Spleen (tissue), 11 donors: ENCODE measurements around the gene SLFNL1. TPM values are rescaled to one million over a fixed set of nuclear protein-coding genes. Genes with fewer than 3 reads are reported as not detected.

Experiments used
- DNase-seq: peaks from one replicate; pipeline ENCODE4 v3.0.0-alpha.2; 2020
- H3K27ac ChIP-seq, 8 donors: fragments of 200-600 bp; sonication (generic) in 7 of 8; 1 replicate in 4 of 8; 2 replicates in 4 of 8; pipeline versions ENCODE4 v1.5.0 to v1.8.0; 2016 to 2021; ENCODE audit warnings: inconsistent platforms in 4 of 8, mild to moderate bottlenecking in 4 of 8, moderate library complexity in 1 of 8
- H3K27me3 ChIP-seq, 7 donors: fragments of 200-600 bp; sonication (generic) in 6 of 7; replicated peaks in 1 of 7; 1 replicate in 4 of 7; 2 replicates in 3 of 7; pipeline versions ENCODE4 v1.5.0 to v1.8.0; 2016 to 2021; ENCODE audit warnings: inconsistent platforms in 3 of 7, mild to moderate bottlenecking in 1 of 7
- H3K36me3 ChIP-seq, 6 donors: fragments of 200-600 bp; sonication (generic) in 5 of 6; 1 replicate in 4 of 6; 2 replicates in 2 of 6; pipeline versions ENCODE4 v1.5.0 to v1.8.0; 2016 to 2021; ENCODE audit warnings: inconsistent platforms in 2 of 6
- H3K4me1 ChIP-seq, 6 donors: fragments of 200-600 bp; sonication (generic) in 5 of 6; 1 replicate in 3 of 6; 2 replicates in 3 of 6; pipeline versions ENCODE4 v1.5.0 to v1.8.0; 2016 to 2021; ENCODE audit warnings: inconsistent platforms in 3 of 6
- H3K4me3 ChIP-seq, 8 donors: fragments of 200-600 bp; sonication (generic) in 7 of 8; 1 replicate in 4 of 8; 2 replicates in 4 of 8; pipeline versions ENCODE4 v1.5.0 to v1.8.0; 2016 to 2021; ENCODE audit warnings: inconsistent platforms in 4 of 8, mild to moderate bottlenecking in 4 of 8, moderate library complexity in 2 of 8
- H3K9me3 ChIP-seq, 8 donors: fragments of 200-600 bp; sonication (generic) in 7 of 8; 1 replicate in 4 of 8; 2 replicates in 4 of 8; pipeline versions ENCODE4 v1.5.0 to v1.8.0; 2016 to 2021; ENCODE audit warnings: inconsistent platforms in 4 of 8
- POLR2A ChIP-seq, 3 donors: fragments of 450-650 bp; IDR thresholded peaks; one replicate each; pipeline ENCODE4 v1.5.1; 2017; ENCODE audit warnings: antibody characterized with exemption in 3 of 3, mild to moderate bottlenecking in 1 of 3
- POLR2AphosphoS5 ChIP-seq, 3 donors: sonication (generic); formaldehyde crosslinking; IDR thresholded peaks; one replicate each; pipeline ENCODE4 v1.5.1; 2017; ENCODE audit warnings: antibody characterized with exemption in 3 of 3
- WGBS, 5 donors: extraction: QIAGEN DNeasy Blood & Tissue Kit in 3 of 5; methylation state at CpG; one replicate each; pipeline versions ENCODE4 v1.1.5 to v1.1.7; 2013 to 2018; 5-methylcytosine and 5-hydroxymethylcytosine counted together
- intact Hi-C: fragments of 100-400 bp; cut with DNase I; formaldehyde crosslinking; loops from one replicate; pipeline ENCODE4 v1.15.0; 2023; ENCODE audit warnings: low total_unique reads
- polyA plus RNA-seq, 3 donors: library from polyadenylated mRNA; stranded (reverse); fragments of 200-250 nt; gene quantifications; one replicate each; pipeline ENCODE4 v1.2.1, GENCODE V29; 2013
- total RNA-seq, 7 donors: library from RNA; depleted of rRNA in 3 of 7; stranded (reverse); fragments of >200 nt in 3 of 7; fragmentation: NEBNext Ultra II Directional in 4 of 7; extraction: Animal tissue kit (Norgen Biotek cat#: 25700) in 4 of 7; gene quantifications; one replicate each; pipeline versions ENCODE4 v1.1.0 to v1.2.1, GENCODE V29; 2016 to 2021
- TF ChIP-seq, protein P1 (sequence below), 11 experiments: fragments of 200-600 bp in 7 of 11; fragments of 450-650 bp in 4 of 11; sonication (generic) in 4 of 11; IDR thresholded peaks in 8 of 11; conservative IDR thresholded peaks in 3 of 11; 1 replicate in 7 of 11; 2 replicates in 4 of 11; pipeline versions ENCODE4 v1.4.0 to v1.8.0; 2016 to 2021; ENCODE audit warnings: antibody characterized with exemption in 11 of 11, inconsistent platforms in 4 of 11, mild to moderate bottlenecking in 1 of 11
- donor health status: healthy with polysubstance abuse.
- donor health status: DM: no; HTN: no; CAD: no; lungs with moderate emphysema.
- donor health status: DM: no; HTN: no; CAD: no.
- donor health status: Bipolar disorder and iron deficiency.
- donor health status: healthy.
- donor health status: DM: no; HTN: no; CAD: no.
- donor health status: DM: yes; HTN: yes; CAD: no.

Gene SLFNL1
- total and polyA plus RNA-seq, 10 donors = 0.21 to 1.7 (median 0.59) TPM

DNA sequence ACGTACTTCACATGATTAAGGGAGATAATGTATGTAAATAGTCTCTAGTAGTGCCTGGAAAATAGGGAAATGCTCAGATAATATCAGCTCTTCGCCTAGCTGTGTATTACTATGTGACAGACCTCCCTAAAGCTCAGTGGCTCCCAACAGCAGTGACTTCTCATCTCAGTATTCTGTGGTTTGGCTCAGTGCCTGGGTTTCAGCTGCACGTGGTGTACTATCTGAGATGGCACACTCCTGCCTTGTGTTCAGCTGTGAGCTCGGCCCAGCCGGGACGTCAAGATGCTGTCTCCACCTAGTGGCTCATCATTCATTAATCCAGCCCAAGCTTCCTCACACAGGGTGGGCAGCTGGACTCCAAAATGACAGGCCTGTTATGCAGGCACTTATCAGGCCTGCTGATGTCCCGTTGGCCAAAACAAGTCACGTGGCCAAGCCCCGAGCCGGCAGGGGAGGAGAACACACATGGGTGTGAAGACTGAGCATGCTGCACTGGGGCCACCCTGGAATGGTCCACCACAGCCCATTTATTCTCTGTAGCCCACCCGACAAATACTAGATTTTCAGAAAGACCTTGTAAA lies 17.8 kb downstream of the SLFNL1 start:
- peak overlapping the region in 5 of 8 donors; percentile 29 to 65 (median 44) for H3K27ac ChIP-seq
- H3K4me1 ChIP-seq = peaks cover 3 to 25% (median 14%) of the 10 kb centered on the region in 6 donors
- H3K27me3 ChIP-seq = no peaks in the 10 kb centered on the region
- peaks cover 0 to 100% (median 59%) of the 10 kb centered on the region in 6 donors for H3K36me3 ChIP-seq
- WGBS, 5 donors = 21 to 37% (median 27%) methylated on average over 11 of the region's 11 CpGs
- H3K9me3 ChIP-seq = no peaks in the 10 kb centered on the region
- TF ChIP-seq POLR2A (IDR thresholded peaks at IDR 0.05) (no peak), POLR2AphosphoS5 (IDR thresholded peaks at IDR 0.05) (peak; percentile 45 to 85 (median 73))
- TF ChIP-seq, protein P1, sequence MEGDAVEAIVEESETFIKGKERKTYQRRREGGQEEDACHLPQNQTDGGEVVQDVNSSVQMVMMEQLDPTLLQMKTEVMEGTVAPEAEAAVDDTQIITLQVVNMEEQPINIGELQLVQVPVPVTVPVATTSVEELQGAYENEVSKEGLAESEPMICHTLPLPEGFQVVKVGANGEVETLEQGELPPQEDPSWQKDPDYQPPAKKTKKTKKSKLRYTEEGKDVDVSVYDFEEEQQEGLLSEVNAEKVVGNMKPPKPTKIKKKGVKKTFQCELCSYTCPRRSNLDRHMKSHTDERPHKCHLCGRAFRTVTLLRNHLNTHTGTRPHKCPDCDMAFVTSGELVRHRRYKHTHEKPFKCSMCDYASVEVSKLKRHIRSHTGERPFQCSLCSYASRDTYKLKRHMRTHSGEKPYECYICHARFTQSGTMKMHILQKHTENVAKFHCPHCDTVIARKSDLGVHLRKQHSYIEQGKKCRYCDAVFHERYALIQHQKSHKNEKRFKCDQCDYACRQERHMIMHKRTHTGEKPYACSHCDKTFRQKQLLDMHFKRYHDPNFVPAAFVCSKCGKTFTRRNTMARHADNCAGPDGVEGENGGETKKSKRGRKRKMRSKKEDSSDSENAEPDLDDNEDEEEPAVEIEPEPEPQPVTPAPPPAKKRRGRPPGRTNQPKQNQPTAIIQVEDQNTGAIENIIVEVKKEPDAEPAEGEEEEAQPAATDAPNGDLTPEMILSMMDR (IDR thresholded peaks at IDR 0.05 in 8 of 11, conservative IDR thresholded peaks at IDR 0.05 in 3 of 11) = peak in 10 of 11 experiments; percentile 37 to 66 (median 52)
- no peak overlapping the region for H3K4me3 ChIP-seq
- intact Hi-C loops = no loop called here
- peak; percentile 93 for DNase-seq

DNA sequence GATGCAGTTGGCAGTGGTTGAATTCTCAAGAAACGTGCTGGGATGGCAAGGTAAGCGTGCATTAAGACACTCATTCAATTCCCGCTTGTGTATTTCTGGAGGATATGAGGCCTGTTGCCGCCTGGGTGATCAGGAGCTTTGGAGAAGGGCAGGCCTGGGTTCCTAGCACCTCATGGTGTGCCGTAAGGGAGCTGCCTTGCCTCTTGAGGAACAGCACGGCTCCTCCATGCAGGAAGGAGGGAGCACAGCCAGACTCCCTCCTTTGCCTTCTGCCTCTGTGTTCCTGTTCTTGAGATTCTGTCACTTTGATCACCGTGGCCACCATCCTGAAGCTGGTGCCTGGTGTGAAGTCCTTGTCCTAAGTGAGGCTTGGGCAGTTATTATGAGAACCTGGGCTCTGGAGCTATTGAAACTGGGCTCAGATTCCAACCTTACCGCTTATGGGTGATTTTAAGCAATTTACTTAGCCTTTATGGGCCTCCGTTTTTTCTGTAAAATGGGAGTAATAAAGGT lies 18.3 kb downstream of the SLFNL1 start:
- no peak overlapping the region for H3K4me3 ChIP-seq
- TF ChIP-seq POLR2AphosphoS5 (IDR thresholded peaks at IDR 0.05) (no peak), POLR2A (IDR thresholded peaks at IDR 0.05) (no peak)
- TF ChIP-seq, protein P1 (IDR thresholded peaks at IDR 0.05 in 8 of 11, conservative IDR thresholded peaks at IDR 0.05 in 3 of 11) = no peak
- H3K36me3 ChIP-seq = peaks cover 0 to 100% (median 60%) of the 10 kb centered on the region in 6 donors
- H3K4me1 ChIP-seq = peaks cover 3 to 25% (median 14%) of the 10 kb centered on the region in 6 donors
- no peaks in the 10 kb centered on the region for H3K9me3 ChIP-seq
- 77 to 82% (median 79%) methylated on average over 9 of the region's 9 CpGs for WGBS, 5 donors
- H3K27me3 ChIP-seq = no peaks in the 10 kb centered on the region
- peak overlapping the region in 5 of 8 donors; percentile 29 to 65 (median 44) for H3K27ac ChIP-seq
- no peak for DNase-seq
- intact Hi-C loops = no loop called here

DNA sequence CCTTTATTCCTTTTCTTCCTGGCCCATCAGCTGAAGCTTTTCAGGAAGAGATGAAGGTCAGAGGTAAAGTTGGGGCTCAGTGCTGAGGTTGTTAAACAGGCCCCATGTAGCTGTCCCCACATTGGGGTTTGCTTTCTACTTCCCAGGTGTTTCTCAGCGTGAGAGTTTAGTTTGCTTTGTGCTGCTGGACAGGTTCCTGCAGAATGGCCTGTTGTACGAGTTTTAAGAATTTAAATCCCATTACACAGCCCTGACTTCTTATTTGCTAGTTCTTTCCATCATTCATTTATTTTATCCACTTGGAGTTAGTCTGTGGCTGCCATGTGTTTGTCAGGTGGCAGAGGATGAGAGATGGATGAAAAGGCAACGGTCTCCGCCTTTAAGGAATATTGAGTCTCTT lies 22.9 kb downstream of the SLFNL1 start:
- H3K27ac ChIP-seq = no peak overlapping the region
- 95 to 98% (median 96%) methylated on average over 4 of the region's 4 CpGs for WGBS, 5 donors
- H3K36me3 ChIP-seq = peaks cover 0 to 100% (median 64%) of the 10 kb centered on the region in 6 donors
- DNase-seq = no peak
- intact Hi-C loops = no loop called here
- no peaks in the 10 kb centered on the region for H3K9me3 ChIP-seq
- TF ChIP-seq POLR2AphosphoS5 (IDR thresholded peaks at IDR 0.05) (no peak), POLR2A (IDR thresholded peaks at IDR 0.05) (no peak)
- TF ChIP-seq, protein P1 (IDR thresholded peaks at IDR 0.05 in 8 of 11, conservative IDR thresholded peaks at IDR 0.05 in 3 of 11) = no peak
- H3K27me3 ChIP-seq = no peaks in the 10 kb centered on the region
- no peak overlapping the region for H3K4me3 ChIP-seq
- H3K4me1 ChIP-seq = peaks cover 3 to 19% (median 10%) of the 10 kb centered on the region in 6 donors

DNA sequence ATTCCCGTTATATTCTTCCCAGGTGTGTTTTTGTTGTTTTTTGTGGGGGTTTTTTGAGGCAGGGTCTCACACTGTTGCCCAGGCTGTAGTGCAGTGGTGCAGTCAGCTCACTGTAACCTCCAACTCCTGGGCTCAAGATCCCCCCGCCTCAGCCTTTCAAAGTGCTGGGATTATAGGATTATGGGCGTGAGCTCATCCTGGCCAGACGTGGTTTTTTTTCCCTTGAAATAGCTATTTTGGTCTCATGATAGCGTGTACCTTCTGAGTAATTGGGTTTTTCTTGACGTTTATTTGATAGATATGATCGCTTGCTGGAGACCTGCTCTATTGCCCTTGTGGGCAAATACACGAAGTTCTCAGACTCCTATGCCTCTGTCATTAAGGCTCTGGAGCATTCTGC lies 24.4 kb downstream of the SLFNL1 start:
- Histone ChIP-seq H3K27ac (no peak overlapping the region), H3K36me3 (peaks cover 0 to 100% (median 66%) of the 10 kb centered on the region in 6 donors), H3K9me3 (no peaks in the 10 kb centered on the region), H3K4me3 (no peak overlapping the region), H3K27me3 (no peaks in the 10 kb centered on the region), H3K4me1 (peaks cover 0 to 3% (median 0%) of the 10 kb centered on the region in 6 donors)
- WGBS, 5 donors = 87 to 99% (median 92%) methylated on average over 8 of the region's 8 CpGs
- DNase-seq = no peak
- intact Hi-C loops = no loop called here
- TF ChIP-seq, protein P1 (IDR thresholded peaks at IDR 0.05 in 8 of 11, conservative IDR thresholded peaks at IDR 0.05 in 3 of 11) = no peak
- TF ChIP-seq POLR2A (IDR thresholded peaks at IDR 0.05) (no peak), POLR2AphosphoS5 (IDR thresholded peaks at IDR 0.05) (no peak)
